AG04450 (cell line): ENCODE measurements around the gene AKT1S1. TPM values are rescaled to one million over a fixed set of nuclear protein-coding genes. Genes with fewer than 3 reads are reported as not detected.

ENCODE experiments used
- CTCF ChIA-PET: fragments of 300-600, 350-600 bp; formaldehyde crosslinking; extraction: SDS; loops from one replicate; lab custom pipeline; 2022; ENCODE audit warnings: antibody characterized with exemption, inconsistent platforms; lab: Charles Lee
- POLR2A ChIA-PET: fragments of 350-600 bp; formaldehyde crosslinking; extraction: SDS; loops from one replicate; lab custom pipeline; 2021; ENCODE audit warnings: antibody characterized with exemption, inconsistent platforms; lab: Yijun Ruan, JAX
- DNase-seq: peaks from one replicate; pipeline ENCODE4 v3.0.0-alpha.2; 2011; ENCODE audit warnings: low read depth, low spot score
- H3K27ac ChIP-seq: one replicate; pipeline ENCODE4 v1.5.1; 2012; ENCODE audit warnings: low read depth, low read length, control low read depth
- H3K27me3 ChIP-seq: one replicate; pipeline ENCODE4 v1.6.0; 2012; ENCODE audit warnings: low read length; ENCODE audit not compliant: control insufficient read depth, insufficient read depth
- H3K4me3 ChIP-seq: 2 replicates; pipeline ENCODE4 v1.5.1; 2011; ENCODE audit warnings: mild to moderate bottlenecking, low read depth, low read length, control low read depth
- H3K9me3 ChIP-seq: 2 replicates; pipeline ENCODE4 v1.5.1; 2012; ENCODE audit warnings: low read length; ENCODE audit not compliant: control insufficient read depth, insufficient read depth
- CTCF ChIP-seq: IDR thresholded peaks from 2 replicates; pipeline ENCODE4 v1.5.1; 2011; ENCODE audit warnings: low read depth, low read length, control low read depth, inconsistent platforms
- polyA plus RNA-seq: library from polyadenylated mRNA; depleted of rRNA; stranded (reverse); fragments of >200 nt; gene quantifications from 2 replicates; pipeline ENCODE4 v1.2.3, GENCODE V29; 2011

Gene AKT1S1
- polyA plus RNA-seq, 1 experiment: 27.5 TPM

- peak within 1 kb of the TSS; percentile 84 for H3K4me3 ChIP-seq
- H3K9me3 ChIP-seq: peaks cover 6% of the 10 kb centered on the region
- H3K27me3 ChIP-seq: no peaks in the 10 kb centered on the region
- POLR2A ChIA-PET: interaction anchor here (0.6 to 2.0 kb wide), 9 partner anchors 8 to 210 kb away, joined by 3 to 16 read pairs (median 6); partner anchors contain the start of genes AKT1S1, AP2A1, FUZ and TBC1D17
- CTCF ChIA-PET: interaction anchor here (0.8 to 1.4 kb wide), 2 partner anchors 8 to 37 kb away, joined by 3 read pairs; partner anchors contain the start of gene FUZ
- no peak for TF ChIP-seq CTCF
- peak; percentile 71 for DNase-seq
- peak within 1 kb of the TSS; percentile 100 for H3K27ac ChIP-seq
Measured at GRCh38 chr19:49850487-49851342, 26.4 kb downstream of the AKT1S1 start, which contains the start of gene PTOV1. TSS of gene PTOV1 (plus strand) at chr19:49851159.

GRCh38 chr19:49850221-49850486 is 27.0 kb downstream of the AKT1S1 start:
- peaks cover 6% of the 10 kb centered on the region for H3K9me3 ChIP-seq
- no peak overlapping the region for H3K27ac ChIP-seq
- ChIA-PET POLR2A (interaction anchor here (0.8 to 2.0 kb wide), 8 partner anchors 9 to 210 kb away, joined by 3 to 16 read pairs (median 6); partner anchors contain the start of genes AKT1S1, AP2A1, FUZ and TBC1D17), CTCF (interaction anchor here (0.8 to 1.4 kb wide), 2 partner anchors 9 to 37 kb away, joined by 3 read pairs; partner anchors contain the start of gene FUZ)
- peak overlapping the region; percentile 84 for H3K4me3 ChIP-seq
- DNase-seq: no peak
- no peak for TF ChIP-seq CTCF
- H3K27me3 ChIP-seq: no peaks in the 10 kb centered on the region

- Histone ChIP-seq H3K27me3 (no peaks in the 10 kb centered on the region), H3K4me3 (no peak overlapping the region), H3K27ac (no peak overlapping the region), H3K9me3 (peaks cover 6% of the 10 kb centered on the region)
- POLR2A ChIA-PET: interaction anchor here (1.0 to 2.0 kb wide), 4 partner anchors 10 to 27 kb away, joined by 4 to 16 read pairs (median 13); partner anchors contain the start of genes AKT1S1 and TBC1D17
- no peak for DNase-seq
- TF ChIP-seq CTCF: no peak
- CTCF ChIA-PET: no interaction called here
Measured at GRCh38 chr19:49849433-49850220, 27.5 kb downstream of the AKT1S1 start.

GRCh38 chr19:49848938-49849337 is 28.2 kb downstream of the AKT1S1 start:
- ChIA-PET CTCF (no interaction called here), POLR2A (no interaction called here)
- no peak overlapping the region for H3K4me3 ChIP-seq
- no peak overlapping the region for H3K27ac ChIP-seq
- no peak for DNase-seq
- no peak for TF ChIP-seq CTCF
- no peaks in the 10 kb centered on the region for H3K27me3 ChIP-seq
- H3K9me3 ChIP-seq: peaks cover 6% of the 10 kb centered on the region
